CD4-positive, alpha-beta memory T cell (primary cell): ENCODE measurements around the gene SRRM3. TPM values are rescaled to one million over a fixed set of nuclear protein-coding genes. Genes with fewer than 3 reads are reported as not detected.

Experiments used
- CTCF ChIA-PET: fragments of 350-600 bp; sonication (Branson Sonifier 250); formaldehyde crosslinking; loops from one replicate; lab custom pipeline; 2021; ENCODE audit warnings: inconsistent platforms; ENCODE audit not compliant: partially characterized antibody; lab: Charles Lee
- POLR2A ChIA-PET: fragments of 350-600 bp; sonication (Branson Sonifier 250); formaldehyde crosslinking; loops from one replicate; lab custom pipeline; 2021; ENCODE audit not compliant: partially characterized antibody; lab: Charles Lee
- DNase-seq, 5 donors: peaks; one replicate each; pipeline versions ENCODE4 v3.0.0 to v3.0.0-alpha.2; 2020 to 2022; ENCODE audit warnings: mixed read lengths in 1 of 5
- H3K27ac ChIP-seq: one replicate; pipeline ENCODE4 v1.7.0; 2013; ENCODE audit warnings: low read depth, low read length
- H3K27me3 ChIP-seq: 2 replicates; pipeline ENCODE4 v1.7.0; 2013; ENCODE audit warnings: mild to moderate bottlenecking, low read length, moderate library complexity; ENCODE audit not compliant: insufficient read depth
- H3K36me3 ChIP-seq: 2 replicates; pipeline ENCODE4 v1.7.0; 2013; ENCODE audit warnings: mild to moderate bottlenecking, low read length, moderate library complexity; ENCODE audit not compliant: insufficient read depth
- H3K4me1 ChIP-seq: 2 replicates; pipeline ENCODE4 v1.7.0; 2013; ENCODE audit warnings: mild to moderate bottlenecking, low read length, moderate library complexity; ENCODE audit not compliant: insufficient read depth
- H3K4me3 ChIP-seq, 2 donors: one replicate each; pipeline ENCODE4 v1.7.0; 2013; ENCODE audit warnings: low read length in 2 of 2, mild to moderate bottlenecking in 1 of 2
- H3K9me3 ChIP-seq, 2 donors: one replicate each; pipeline ENCODE4 v1.7.0; 2013; ENCODE audit warnings: low read length in 2 of 2, control low read depth in 1 of 2; ENCODE audit not compliant: control insufficient read depth in 1 of 2
- H3K27ac Mint-ChIP-seq, 7 donors: one replicate each; pipeline ENCODE4 v1.8.0; 2020 to 2021; ENCODE audit warnings: mixed read lengths in 7 of 7, mild to moderate bottlenecking in 6 of 7, inconsistent platforms in 3 of 7, moderate library complexity in 3 of 7
- H3K27me3 Mint-ChIP-seq, 2 donors: one replicate each; pipeline ENCODE4 v1.8.0; 2020 to 2021; ENCODE audit warnings: mixed read lengths in 2 of 2
- H3K36me3 Mint-ChIP-seq, 2 donors: one replicate each; pipeline ENCODE4 v1.8.0; 2020 to 2021; ENCODE audit warnings: mixed read lengths in 2 of 2, inconsistent platforms in 1 of 2, mild to moderate bottlenecking in 1 of 2
- H3K4me1 Mint-ChIP-seq, 4 donors: one replicate each; pipeline ENCODE4 v1.8.0; 2020 to 2021; ENCODE audit warnings: mixed read lengths in 4 of 4, mild to moderate bottlenecking in 1 of 4
- H3K4me3 Mint-ChIP-seq, 8 donors: one replicate each; pipeline ENCODE4 v1.8.0; 2020 to 2021; ENCODE audit warnings: mixed read lengths in 8 of 8, mild to moderate bottlenecking in 7 of 8, moderate library complexity in 6 of 8, inconsistent platforms in 3 of 8
- H3K9me3 Mint-ChIP-seq, 8 donors: one replicate each; pipeline ENCODE4 v1.8.0; 2020 to 2021; ENCODE audit warnings: mixed read lengths in 8 of 8, mild to moderate bottlenecking in 5 of 8, inconsistent platforms in 3 of 8, moderate library complexity in 1 of 8
- intact Hi-C: fragments of 100-400 bp; cut with micrococcal nuclease; formaldehyde crosslinking; loops from one replicate; pipeline ENCODE4 v1.15.1; 2023
- polyA plus RNA-seq, 2 donors: library from polyadenylated mRNA; unstranded; fragments of 300-500 nt; fragmentation: Illumina TruSeq; gene quantifications; one replicate each; pipeline ENCODE4 v1.2.3, GENCODE V29; 2021
- total RNA-seq, 2 experiments: library from RNA; stranded (reverse); gene quantifications; one replicate each; pipeline ENCODE4 v1.2.3, GENCODE V29; 2021

Gene SRRM3
- total and polyA plus RNA-seq, 4 experiments from 2014 or later: not detected

GRCh38 chr7:76254781-76255180 lies 53.1 kb downstream of the SRRM3 start:
- ChIA-PET POLR2A (no interaction called here), CTCF (interaction anchor here (0.6 to 1.4 kb wide), 3 partner anchors 9 to 1607 kb away, joined by 3 to 6 read pairs (median 3); no protein-coding TSS in a partner anchor)
- no peak for DNase-seq
- Mint-ChIP-seq H3K4me1 (peaks cover 0 to 8% (median 0%) of the 10 kb centered on the region in 4 donors), H3K9me3 (no peaks in the 10 kb centered on the region), H3K36me3 (no peaks in the 10 kb centered on the region), H3K27ac (no peak overlapping the region), H3K4me3 (no peak overlapping the region), H3K27me3 (peaks cover 11 to 17% of the 10 kb centered on the region in 2 donors)
- Histone ChIP-seq H3K36me3 (no peaks in the 10 kb centered on the region), H3K27me3 (no peaks in the 10 kb centered on the region), H3K4me1 (no peaks in the 10 kb centered on the region), H3K9me3 (no peaks in the 10 kb centered on the region), H3K27ac (no peak overlapping the region), H3K4me3 (no peak overlapping the region)
- intact Hi-C loops: no loop called here

- peak overlapping the region in 3 of 8 donors; percentile 17 to 46 (median 31) for H3K4me3 Mint-ChIP-seq
- H3K27me3 ChIP-seq: peaks cover 5% of the 10 kb centered on the region
- H3K9me3 ChIP-seq: no peaks in the 10 kb centered on the region
These were observed 56.3 kb downstream of the SRRM3 start for GRCh38 chr7:76257973-76258372.

GRCh38 chr7:76259124-76260093 lies 57.7 kb downstream of the SRRM3 start:
- peak overlapping the region in 6 of 8 donors; percentile 5 to 70 (median 36) for H3K4me3 Mint-ChIP-seq
- no peaks in the 10 kb centered on the region for H3K4me1 ChIP-seq
- peaks cover 0 to 8% (median 0%) of the 10 kb centered on the region in 4 donors for H3K4me1 Mint-ChIP-seq
- POLR2A ChIA-PET: no interaction called here
- peaks cover 5% of the 10 kb centered on the region for H3K27me3 ChIP-seq
- H3K27ac Mint-ChIP-seq: no peak overlapping the region
- DNase-seq: no peak
- no peak overlapping the region for H3K27ac ChIP-seq
- H3K36me3 Mint-ChIP-seq: no peaks in the 10 kb centered on the region
- H3K9me3 Mint-ChIP-seq: peaks cover 0 to 2% (median 0%) of the 10 kb centered on the region in 8 donors
- intact Hi-C loops: loop anchor here (2.0 kb wide), 1 partner anchor 43 kb away; the partner anchor contains the start of gene HSPB1
- CTCF ChIA-PET: no interaction called here
- peaks cover 19 to 21% of the 10 kb centered on the region in 2 donors for H3K27me3 Mint-ChIP-seq
- H3K9me3 ChIP-seq: no peaks in the 10 kb centered on the region
- no peaks in the 10 kb centered on the region for H3K36me3 ChIP-seq
- no peak overlapping the region for H3K4me3 ChIP-seq

More at GRCh38 chr7:76257973-76258372, 56.3 kb downstream of the SRRM3 start:
- no peak for DNase-seq
- Mint-ChIP-seq H3K36me3 (no peaks in the 10 kb centered on the region), H3K4me1 (peaks cover 0 to 8% (median 0%) of the 10 kb centered on the region in 4 donors), H3K27me3 (peaks cover 17 to 19% of the 10 kb centered on the region in 2 donors), H3K9me3 (peaks cover 0 to 2% (median 0%) of the 10 kb centered on the region in 8 donors), H3K27ac (no peak overlapping the region)
- Histone ChIP-seq H3K4me3 (no peak overlapping the region), H3K4me1 (no peaks in the 10 kb centered on the region), H3K36me3 (no peaks in the 10 kb centered on the region), H3K27ac (no peak overlapping the region)
- intact Hi-C loops: no loop called here
- CTCF ChIA-PET: interaction anchor here (0.7 kb wide), 1 partner anchor 26 kb away, joined by 3 read pairs; no protein-coding TSS in a partner anchor
- POLR2A ChIA-PET: no interaction called here

GRCh38 chr7:76260171-76260703 lies 58.5 kb downstream of the SRRM3 start:
- H3K27me3 ChIP-seq: peaks cover 5% of the 10 kb centered on the region
- H3K9me3 ChIP-seq: no peaks in the 10 kb centered on the region
- ChIA-PET CTCF (no interaction called here), POLR2A (no interaction called here)
- H3K36me3 ChIP-seq: no peaks in the 10 kb centered on the region
- no peak overlapping the region for H3K27ac ChIP-seq
- Mint-ChIP-seq H3K36me3 (no peaks in the 10 kb centered on the region), H3K9me3 (peaks cover 0 to 2% (median 0%) of the 10 kb centered on the region in 8 donors), H3K4me1 (peaks cover 0 to 8% (median 0%) of the 10 kb centered on the region in 4 donors), H3K27ac (no peak overlapping the region), H3K27me3 (peaks cover 21 to 23% of the 10 kb centered on the region in 2 donors), H3K4me3 (peak overlapping the region in 1 of 8 donors; percentile 29)
- no peaks in the 10 kb centered on the region for H3K4me1 ChIP-seq
- DNase-seq: peak in 3 of 5 donors; percentile 21 to 63 (median 22)
- no peak overlapping the region for H3K4me3 ChIP-seq
- intact Hi-C loops: loop anchor here (2.0 kb wide), 1 partner anchor 43 kb away; the partner anchor contains the start of gene HSPB1

GRCh38 chr7:76261329-76261728 lies 59.6 kb downstream of the SRRM3 start:
- DNase-seq: no peak
- no peak overlapping the region for H3K4me3 Mint-ChIP-seq
- H3K27me3 Mint-ChIP-seq: peaks cover 20 to 23% of the 10 kb centered on the region in 2 donors
- H3K36me3 Mint-ChIP-seq: no peaks in the 10 kb centered on the region
- Histone ChIP-seq H3K4me1 (no peaks in the 10 kb centered on the region), H3K36me3 (no peaks in the 10 kb centered on the region), H3K4me3 (no peak overlapping the region), H3K9me3 (no peaks in the 10 kb centered on the region), H3K27me3 (peaks cover 5% of the 10 kb centered on the region), H3K27ac (no peak overlapping the region)
- ChIA-PET POLR2A (no interaction called here), CTCF (interaction anchor here (1.1 kb wide), 1 partner anchor 55 kb away, joined by 3 read pairs; no protein-coding TSS in a partner anchor)
- no peak overlapping the region for H3K27ac Mint-ChIP-seq
- peaks cover 0 to 8% (median 0%) of the 10 kb centered on the region in 4 donors for H3K4me1 Mint-ChIP-seq
- peaks cover 0 to 2% (median 0%) of the 10 kb centered on the region in 8 donors for H3K9me3 Mint-ChIP-seq
- intact Hi-C loops: loop anchor here (2.0 kb wide), 1 partner anchor 41 kb away; the partner anchor contains the start of gene HSPB1

- ChIA-PET POLR2A (no interaction called here), CTCF (interaction anchor here (1.1 to 2.2 kb wide), 3 partner anchors 9 to 85 kb away, joined by 3 to 7 read pairs (median 5); no protein-coding TSS in a partner anchor)
- intact Hi-C loops: loop anchor here (2.0 kb wide), 1 partner anchor 41 kb away; the partner anchor contains the start of gene HSPB1
These were observed 60.2 kb downstream of the SRRM3 start for GRCh38 chr7:76261931-76262330.

More at GRCh38 chr7:76261931-76262330, 60.2 kb downstream of the SRRM3 start:
- Mint-ChIP-seq H3K9me3 (peaks cover 0 to 2% (median 0%) of the 10 kb centered on the region in 8 donors), H3K4me3 (no peak overlapping the region), H3K36me3 (no peaks in the 10 kb centered on the region), H3K4me1 (peaks cover 0 to 8% (median 0%) of the 10 kb centered on the region in 4 donors), H3K27ac (no peak overlapping the region), H3K27me3 (peaks cover 20 to 23% of the 10 kb centered on the region in 2 donors)
- H3K9me3 ChIP-seq: no peaks in the 10 kb centered on the region
- H3K27ac ChIP-seq: no peak overlapping the region
- no peak overlapping the region for H3K4me3 ChIP-seq
- no peaks in the 10 kb centered on the region for H3K36me3 ChIP-seq
- H3K27me3 ChIP-seq: peaks cover 8% of the 10 kb centered on the region
- DNase-seq: no peak
- peaks cover 3% of the 10 kb centered on the region for H3K4me1 ChIP-seq
